Measurements from ENCODE around the gene KRT80. TPM values are rescaled to one million over a fixed set of nuclear protein-coding genes. Genes with fewer than 3 reads are reported as not detected.

Gene KRT80
- polyA plus RNA-seq, 2 donors, result 40.9 to 53.9 TPM

GRCh38 chr12:52212701-52213563 is 21.1 kb upstream of the KRT80 start:
- Histone ChIP-seq H3K27ac (ENCODE audit: low read depth in 2 of 2, low read length in 1 of 2) (no peak overlapping the region), H3K9me3 (ENCODE audit: control insufficient read depth in 2 of 2, insufficient read depth in 1 of 2, low read depth in 1 of 2, low read length in 1 of 2) (no peaks in the 10 kb centered on the region), H3K36me3 (ENCODE audit: control insufficient read depth in 2 of 2, insufficient read depth in 2 of 2, low read length in 1 of 2) (no peaks in the 10 kb centered on the region), H3K4me1 (ENCODE audit: control insufficient read depth in 2 of 2, insufficient read depth in 2 of 2, low read length in 1 of 2) (peaks cover 3 to 34% of the 10 kb centered on the region in 2 donors), H3K27me3 (ENCODE audit: control insufficient read depth in 1 of 2, insufficient read depth in 2 of 2, low read length in 2 of 2) (no peaks in the 10 kb centered on the region), H3K4me3 (ENCODE audit: low read depth in 1 of 2, low read length in 2 of 2) (no peak overlapping the region)
- WGBS, 2 donors, result 82 to 86% methylated on average over 13 of the region's 13 CpGs

GRCh38 chr12:52211716-52212585 is 20.1 kb upstream of the KRT80 start:
- Histone ChIP-seq H3K4me3 (ENCODE audit: low read depth in 1 of 2, low read length in 2 of 2) (no peak overlapping the region), H3K27ac (ENCODE audit: low read depth in 2 of 2, low read length in 1 of 2) (no peak overlapping the region), H3K36me3 (ENCODE audit: control insufficient read depth in 2 of 2, insufficient read depth in 2 of 2, low read length in 1 of 2) (no peaks in the 10 kb centered on the region), H3K4me1 (ENCODE audit: control insufficient read depth in 2 of 2, insufficient read depth in 2 of 2, low read length in 1 of 2) (peaks cover 6 to 35% of the 10 kb centered on the region in 2 donors), H3K27me3 (ENCODE audit: control insufficient read depth in 1 of 2, insufficient read depth in 2 of 2, low read length in 2 of 2) (no peaks in the 10 kb centered on the region), H3K9me3 (ENCODE audit: control insufficient read depth in 2 of 2, insufficient read depth in 1 of 2, low read depth in 1 of 2, low read length in 1 of 2) (no peaks in the 10 kb centered on the region)
- 91 to 92% methylated on average over 13 of the region's 13 CpGs for WGBS, 2 donors

DNA sequence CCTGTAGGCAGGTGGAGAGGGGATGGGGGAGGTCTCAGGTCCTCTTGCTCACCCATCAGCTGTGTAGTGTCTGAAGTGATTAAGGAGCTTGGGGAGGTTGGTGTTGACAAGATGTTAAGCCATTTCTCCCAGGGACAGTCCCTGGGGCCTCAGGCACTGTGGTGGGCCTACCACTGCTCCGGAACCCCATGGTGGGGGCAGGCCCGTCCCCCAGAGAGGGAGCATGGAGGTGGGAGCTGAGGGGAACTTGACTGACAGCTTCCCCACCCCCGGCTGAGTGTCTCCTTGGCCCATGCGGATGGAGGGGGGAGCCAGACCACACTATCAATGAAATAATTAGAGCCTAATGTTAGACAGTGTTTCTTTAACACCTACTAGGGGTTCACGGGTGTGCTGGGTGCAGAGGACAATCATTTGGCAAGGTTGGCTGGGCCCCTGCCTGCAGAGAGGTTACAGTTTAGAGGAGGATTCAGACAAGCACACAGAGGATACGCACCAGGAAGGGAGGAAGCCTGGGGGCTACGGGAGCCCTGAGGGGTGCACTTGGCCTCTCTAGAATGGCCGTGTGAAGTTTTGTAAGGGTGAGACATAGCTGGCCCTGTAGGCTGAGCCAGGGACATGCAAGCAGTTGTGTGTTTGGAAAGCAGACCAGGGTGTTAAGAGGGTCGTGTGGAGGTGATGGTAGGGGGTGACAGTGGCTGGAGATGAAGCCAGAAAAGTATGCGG is 19.3 kb upstream of the KRT80 start:
- peaks cover 6 to 28% of the 10 kb centered on the region in 2 donors for H3K4me1 ChIP-seq (ENCODE audit: control insufficient read depth in 2 of 2, insufficient read depth in 2 of 2, low read length in 1 of 2)
- no peaks in the 10 kb centered on the region for H3K9me3 ChIP-seq (ENCODE audit: control insufficient read depth in 2 of 2, insufficient read depth in 1 of 2, low read depth in 1 of 2, low read length in 1 of 2)
- no peaks in the 10 kb centered on the region for H3K27me3 ChIP-seq (ENCODE audit: control insufficient read depth in 1 of 2, insufficient read depth in 2 of 2, low read length in 2 of 2)
- no peaks in the 10 kb centered on the region for H3K36me3 ChIP-seq (ENCODE audit: control insufficient read depth in 2 of 2, insufficient read depth in 2 of 2, low read length in 1 of 2)
- H3K4me3 ChIP-seq (ENCODE audit: low read depth in 1 of 2, low read length in 2 of 2), result no peak overlapping the region
- 72 to 74% methylated on average over 10 of the region's 10 CpGs for WGBS, 2 donors
- H3K27ac ChIP-seq (ENCODE audit: low read depth in 2 of 2, low read length in 1 of 2), result peak overlapping the region in 1 of 2 donors; percentile 80

- 62 to 70% methylated on average over 7 of the region's 7 CpGs for WGBS, 2 donors
- no peak overlapping the region for H3K4me3 ChIP-seq (ENCODE audit: low read depth in 1 of 2, low read length in 2 of 2)
Observed at GRCh38 chr12:52210186-52210924, 18.5 kb upstream of the KRT80 start.

DNA sequence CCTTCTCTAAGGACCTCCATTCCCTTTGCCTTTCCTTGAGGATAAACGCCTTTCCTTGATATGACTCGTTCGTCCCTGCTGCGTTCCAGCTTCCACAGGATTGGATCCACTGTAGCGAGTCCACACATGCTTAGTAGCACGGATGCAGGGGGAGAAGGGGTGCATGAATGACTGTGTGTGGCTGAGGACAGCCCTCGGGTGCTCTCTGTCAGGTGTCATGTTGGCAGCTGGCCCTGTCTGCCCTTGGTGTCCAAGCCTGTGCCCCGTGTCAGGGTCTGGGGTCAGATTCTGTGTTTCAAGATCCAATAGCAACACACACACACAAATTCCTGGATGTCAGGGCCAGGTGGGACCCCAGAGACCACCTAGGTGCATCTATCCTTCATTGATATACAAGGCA is 17.5 kb upstream of the KRT80 start:
- Histone ChIP-seq H3K9me3 (ENCODE audit: control insufficient read depth in 2 of 2, insufficient read depth in 1 of 2, low read depth in 1 of 2, low read length in 1 of 2) (no peaks in the 10 kb centered on the region), H3K4me3 (ENCODE audit: low read depth in 1 of 2, low read length in 2 of 2) (no peak overlapping the region), H3K27ac (ENCODE audit: low read depth in 2 of 2, low read length in 1 of 2) (peak overlapping the region in 1 of 2 donors; percentile 85), H3K36me3 (ENCODE audit: control insufficient read depth in 2 of 2, insufficient read depth in 2 of 2, low read length in 1 of 2) (no peaks in the 10 kb centered on the region), H3K4me1 (ENCODE audit: control insufficient read depth in 2 of 2, insufficient read depth in 2 of 2, low read length in 1 of 2) (peaks cover 4 to 27% of the 10 kb centered on the region in 2 donors), H3K27me3 (ENCODE audit: control insufficient read depth in 1 of 2, insufficient read depth in 2 of 2, low read length in 2 of 2) (no peaks in the 10 kb centered on the region)
- WGBS, 2 donors, result 48 to 52% methylated on average over 8 of the region's 8 CpGs

More at GRCh38 chr12:52210186-52210924, 18.5 kb upstream of the KRT80 start:
- H3K4me1 ChIP-seq (ENCODE audit: control insufficient read depth in 2 of 2, insufficient read depth in 2 of 2, low read length in 1 of 2), result peaks cover 4 to 27% of the 10 kb centered on the region in 2 donors
- H3K27ac ChIP-seq (ENCODE audit: low read depth in 2 of 2, low read length in 1 of 2), result peak overlapping the region in 1 of 2 donors; percentile 85
- H3K27me3 ChIP-seq (ENCODE audit: control insufficient read depth in 1 of 2, insufficient read depth in 2 of 2, low read length in 2 of 2), result no peaks in the 10 kb centered on the region
- H3K36me3 ChIP-seq (ENCODE audit: control insufficient read depth in 2 of 2, insufficient read depth in 2 of 2, low read length in 1 of 2), result no peaks in the 10 kb centered on the region
- no peaks in the 10 kb centered on the region for H3K9me3 ChIP-seq (ENCODE audit: control insufficient read depth in 2 of 2, insufficient read depth in 1 of 2, low read depth in 1 of 2, low read length in 1 of 2)

DNA sequence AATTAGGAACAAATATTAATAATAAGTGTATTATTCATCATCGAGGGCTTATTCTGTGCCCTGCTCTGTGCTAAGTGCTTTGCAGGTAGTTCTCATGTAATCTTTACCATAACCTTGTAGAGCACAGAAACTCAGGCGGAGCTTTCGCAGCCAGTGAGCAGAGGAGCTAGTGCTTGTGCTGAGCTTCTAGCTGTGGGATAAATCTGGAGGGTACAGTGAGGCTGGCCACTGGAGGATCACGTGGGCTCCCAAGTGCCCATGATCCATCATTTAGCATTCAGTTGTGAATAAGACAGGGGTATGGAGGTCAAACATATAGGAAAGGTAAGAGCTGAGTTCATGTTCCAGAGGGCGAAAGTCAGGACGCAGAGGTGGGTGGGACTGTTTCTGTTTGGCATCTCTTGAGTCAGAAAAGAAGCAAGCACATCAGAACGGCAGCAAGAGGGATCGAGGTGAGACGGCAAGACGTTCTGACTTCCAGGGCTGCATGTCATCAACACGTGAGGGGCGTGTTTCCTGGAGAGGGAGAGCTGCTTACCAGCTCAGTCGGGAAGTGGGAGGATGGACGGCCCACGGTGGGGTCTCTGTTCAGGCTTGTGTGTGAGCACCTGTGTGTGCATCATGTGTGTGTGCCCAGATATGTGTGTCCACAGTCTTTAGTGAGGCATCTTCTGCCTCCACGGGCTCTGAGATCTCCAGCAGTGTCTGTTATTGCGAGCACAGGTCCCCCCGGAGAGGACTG is 16.8 kb upstream of the KRT80 start:
- Histone ChIP-seq H3K9me3 (ENCODE audit: control insufficient read depth in 2 of 2, insufficient read depth in 1 of 2, low read depth in 1 of 2, low read length in 1 of 2) (no peaks in the 10 kb centered on the region), H3K4me1 (ENCODE audit: control insufficient read depth in 2 of 2, insufficient read depth in 2 of 2, low read length in 1 of 2) (peaks cover 7 to 22% of the 10 kb centered on the region in 2 donors), H3K27ac (ENCODE audit: low read depth in 2 of 2, low read length in 1 of 2) (peak overlapping the region in 1 of 2 donors; percentile 79), H3K4me3 (ENCODE audit: low read depth in 1 of 2, low read length in 2 of 2) (no peak overlapping the region), H3K36me3 (ENCODE audit: control insufficient read depth in 2 of 2, insufficient read depth in 2 of 2, low read length in 1 of 2) (no peaks in the 10 kb centered on the region), H3K27me3 (ENCODE audit: control insufficient read depth in 1 of 2, insufficient read depth in 2 of 2, low read length in 2 of 2) (no peaks in the 10 kb centered on the region)
- WGBS, 2 donors, result 40 to 54% methylated on average over 18 of the region's 18 CpGs

- Histone ChIP-seq H3K27ac (ENCODE audit: low read depth in 2 of 2, low read length in 1 of 2) (peak overlapping the region in 1 of 2 donors; percentile 70), H3K4me3 (ENCODE audit: low read depth in 1 of 2, low read length in 2 of 2) (no peak overlapping the region), H3K27me3 (ENCODE audit: control insufficient read depth in 1 of 2, insufficient read depth in 2 of 2, low read length in 2 of 2) (no peaks in the 10 kb centered on the region), H3K4me1 (ENCODE audit: control insufficient read depth in 2 of 2, insufficient read depth in 2 of 2, low read length in 1 of 2) (peaks cover 10 to 21% of the 10 kb centered on the region in 2 donors), H3K36me3 (ENCODE audit: control insufficient read depth in 2 of 2, insufficient read depth in 2 of 2, low read length in 1 of 2) (no peaks in the 10 kb centered on the region), H3K9me3 (ENCODE audit: control insufficient read depth in 2 of 2, insufficient read depth in 1 of 2, low read depth in 1 of 2, low read length in 1 of 2) (no peaks in the 10 kb centered on the region)
- WGBS, 2 donors, result 17 to 23% methylated on average over 10 of the region's 10 CpGs
Observed at GRCh38 chr12:52207895-52208294, 16.1 kb upstream of the KRT80 start.

DNA sequence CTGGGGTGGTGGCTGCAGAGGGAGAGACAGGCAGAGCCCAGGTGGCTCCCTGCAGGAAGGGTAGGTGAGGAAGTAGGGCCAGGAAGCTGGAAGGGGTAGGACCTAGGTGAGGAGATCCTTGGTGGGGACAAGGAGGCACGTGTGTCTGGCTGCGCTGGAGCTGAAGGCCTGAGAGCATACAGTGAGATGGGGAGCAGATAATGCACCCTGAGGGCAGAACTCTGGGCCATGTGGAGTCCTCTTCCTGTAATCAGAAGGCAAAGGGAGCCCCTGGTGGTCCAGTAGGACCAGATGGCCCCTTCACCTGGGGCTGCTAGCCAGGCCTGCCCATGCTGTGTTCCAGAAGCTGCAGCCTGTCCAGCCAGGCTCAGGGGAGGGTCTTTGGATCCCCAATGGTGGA is 15.3 kb upstream of the KRT80 start:
- H3K27ac ChIP-seq (ENCODE audit: low read depth in 2 of 2, low read length in 1 of 2), result no peak overlapping the region
- WGBS, 2 donors, result 83 to 95% methylated on average over 2 of the region's 2 CpGs
- no peaks in the 10 kb centered on the region for H3K9me3 ChIP-seq (ENCODE audit: control insufficient read depth in 2 of 2, insufficient read depth in 1 of 2, low read depth in 1 of 2, low read length in 1 of 2)
- no peak overlapping the region for H3K4me3 ChIP-seq (ENCODE audit: low read depth in 1 of 2, low read length in 2 of 2)
- peaks cover 10 to 24% of the 10 kb centered on the region in 2 donors for H3K4me1 ChIP-seq (ENCODE audit: control insufficient read depth in 2 of 2, insufficient read depth in 2 of 2, low read length in 1 of 2)
- no peaks in the 10 kb centered on the region for H3K36me3 ChIP-seq (ENCODE audit: control insufficient read depth in 2 of 2, insufficient read depth in 2 of 2, low read length in 1 of 2)
- no peaks in the 10 kb centered on the region for H3K27me3 ChIP-seq (ENCODE audit: control insufficient read depth in 1 of 2, insufficient read depth in 2 of 2, low read length in 2 of 2)
